PC-9 (cell line): Measurements from ENCODE around the gene GLIPR2. TPM values are rescaled to one million over a fixed set of nuclear protein-coding genes. Genes with fewer than 3 reads are reported as not detected.

Source experiments
- BruUV-seq: library from RNA; stranded (reverse); fragments of 400-500 nt; replicated peaks from 2 replicates; lab custom pipeline; 2021; lab: Mats Ljungman, UMichigan
- CTCF ChIA-PET: fragments of 300-600 bp; sonication (Branson Sonifier 250); formaldehyde crosslinking; loops from one replicate; lab custom pipeline; 2022; ENCODE audit warnings: antibody characterized with exemption; lab: Charles Lee
- POLR2A ChIA-PET: fragments of 300-600 bp; sonication (Branson Sonifier 250); formaldehyde crosslinking; loops from one replicate; lab custom pipeline; 2022; ENCODE audit warnings: antibody characterized with exemption; ENCODE audit not compliant: unreplicated experiment; lab: Charles Lee
- DNase-seq, 2 experiments: peaks; one replicate each; pipeline versions ENCODE4 v3.0.0 to v3.0.0-alpha.2; 2015 to 2022; ENCODE audit warnings: mixed read lengths in 1 of 2
- H2AFZ ChIP-seq: fragments of 200-600 bp; sonication (generic); 2 replicates; pipeline ENCODE4 v1.8.1; 2017; ENCODE audit warnings: antibody characterized with exemption
- H3F3A ChIP-seq: fragments of 200-600 bp; sonication (generic); 2 replicates; pipeline ENCODE4 v1.8.1; 2017; ENCODE audit warnings: antibody characterized with exemption, mild to moderate bottlenecking, low read depth; ENCODE audit not compliant: insufficient read depth
- H3K27ac ChIP-seq: fragments of 200-600 bp; sonication (generic); 2 replicates; pipeline ENCODE4 v1.6.1; 2016; ENCODE audit warnings: mixed run types
- H3K27me3 ChIP-seq: fragments of 200-600 bp; sonication (generic); 2 replicates; pipeline ENCODE4 v1.6.1; 2016; ENCODE audit warnings: low read depth, mixed run types; ENCODE audit not compliant: insufficient read depth
- H3K36me3 ChIP-seq: fragments of 200-600 bp; sonication (generic); 2 replicates; pipeline ENCODE4 v1.6.1; 2016; ENCODE audit warnings: low read depth, mixed run types
- H3K4me1 ChIP-seq: fragments of 200-600 bp; sonication (generic); replicated peaks from 2 replicates; pipeline ENCODE4 v1.6.1; 2016; ENCODE audit warnings: mixed run types; ENCODE audit not compliant: insufficient read depth
- H3K4me2 ChIP-seq: fragments of 200-600 bp; sonication (generic); 2 replicates; pipeline ENCODE4 v1.6.1; 2017; ENCODE audit warnings: mixed run types
- H3K4me3 ChIP-seq: fragments of 200-600 bp; sonication (generic); 2 replicates; pipeline ENCODE4 v1.6.1; 2016; ENCODE audit warnings: mixed run types
- H3K79me2 ChIP-seq: fragments of 200-600 bp; sonication (generic); 2 replicates; pipeline ENCODE4 v1.6.1; 2017; ENCODE audit warnings: low read depth, mixed run types
- H3K9me2 ChIP-seq: fragments of 200-600 bp; sonication (generic); 2 replicates; pipeline ENCODE4 v1.8.1; 2017; ENCODE audit warnings: mild to moderate bottlenecking; ENCODE audit not compliant: insufficient read depth
- H3K9me3 ChIP-seq: fragments of 200-600 bp; sonication (generic); 2 replicates; pipeline ENCODE4 v1.8.1; 2016; ENCODE audit warnings: low read depth; ENCODE audit not compliant: insufficient read depth
- H4K20me1 ChIP-seq: fragments of 200-600 bp; sonication (generic); 2 replicates; pipeline ENCODE4 v1.8.1; 2017; ENCODE audit not compliant: insufficient read depth
- CTCF ChIP-seq: fragments of 200-600 bp; sonication (generic); conservative IDR thresholded peaks from 2 replicates; pipeline ENCODE4 v1.6.1; 2017; ENCODE audit warnings: mixed run types, antibody characterized with exemption, mild to moderate bottlenecking, moderate library complexity
- EZH2 ChIP-seq: fragments of 200-600 bp; sonication (generic); IDR thresholded peaks from 2 replicates; pipeline ENCODE4 v1.8.0; 2017; ENCODE audit warnings: antibody characterized with exemption, low read depth
- intact Hi-C: fragments of 100-400 bp; cut with micrococcal nuclease; formaldehyde crosslinking; loops from one replicate; pipeline ENCODE4 v1.10.0; 2022; ENCODE audit not compliant: unreplicated experiment
- total RNA-seq: library from RNA; stranded (reverse); gene quantifications from 2 replicates; pipeline ENCODE4 v1.2.3, GENCODE V29; 2021

GLIPR2 gene
- total RNA-seq, 1 experiment from 2014 or later, result 3.9 TPM

DNA sequence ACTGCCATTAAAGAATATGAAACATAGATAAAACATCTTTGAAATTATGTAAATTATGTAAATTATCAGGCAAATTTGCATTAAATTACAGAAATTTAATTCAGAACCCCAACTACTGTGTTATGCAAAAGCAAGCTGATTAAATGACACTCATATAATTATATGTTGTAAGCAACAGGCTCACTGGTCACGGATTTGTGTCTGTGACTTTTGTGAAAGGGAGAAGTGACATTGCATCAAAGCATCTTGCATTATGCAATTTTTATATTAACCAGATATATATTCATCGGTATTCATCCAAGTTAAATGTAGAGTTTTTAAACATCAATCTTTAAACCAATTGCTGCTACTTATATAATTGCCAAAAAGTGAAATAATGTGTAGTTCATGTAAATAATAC is 13.0 kb upstream of the GLIPR2 start:
- Histone ChIP-seq H3K27me3 (no peaks in the 10 kb centered on the region), H3K4me3 (no peak overlapping the region), H3K36me3 (no peaks in the 10 kb centered on the region), H3K9me3 (no peaks in the 10 kb centered on the region), H2AFZ (no peak overlapping the region), H4K20me1 (no peaks in the 10 kb centered on the region), H3K9me2 (no peaks in the 10 kb centered on the region), H3K79me2 (no peaks in the 10 kb centered on the region), H3F3A (no peaks in the 10 kb centered on the region), H3K4me2 (no peak overlapping the region), H3K4me1 (no peaks in the 10 kb centered on the region), H3K27ac (no peak overlapping the region)
- BruUV-seq, result no TSS peak
- intact Hi-C loops, result no loop called here
- POLR2A ChIA-PET, result no interaction called here
- no peak for TF ChIP-seq CTCF
- no peak for TF ChIP-seq EZH2
- DNase-seq, result no peak
- CTCF ChIA-PET, result no interaction called here

DNA sequence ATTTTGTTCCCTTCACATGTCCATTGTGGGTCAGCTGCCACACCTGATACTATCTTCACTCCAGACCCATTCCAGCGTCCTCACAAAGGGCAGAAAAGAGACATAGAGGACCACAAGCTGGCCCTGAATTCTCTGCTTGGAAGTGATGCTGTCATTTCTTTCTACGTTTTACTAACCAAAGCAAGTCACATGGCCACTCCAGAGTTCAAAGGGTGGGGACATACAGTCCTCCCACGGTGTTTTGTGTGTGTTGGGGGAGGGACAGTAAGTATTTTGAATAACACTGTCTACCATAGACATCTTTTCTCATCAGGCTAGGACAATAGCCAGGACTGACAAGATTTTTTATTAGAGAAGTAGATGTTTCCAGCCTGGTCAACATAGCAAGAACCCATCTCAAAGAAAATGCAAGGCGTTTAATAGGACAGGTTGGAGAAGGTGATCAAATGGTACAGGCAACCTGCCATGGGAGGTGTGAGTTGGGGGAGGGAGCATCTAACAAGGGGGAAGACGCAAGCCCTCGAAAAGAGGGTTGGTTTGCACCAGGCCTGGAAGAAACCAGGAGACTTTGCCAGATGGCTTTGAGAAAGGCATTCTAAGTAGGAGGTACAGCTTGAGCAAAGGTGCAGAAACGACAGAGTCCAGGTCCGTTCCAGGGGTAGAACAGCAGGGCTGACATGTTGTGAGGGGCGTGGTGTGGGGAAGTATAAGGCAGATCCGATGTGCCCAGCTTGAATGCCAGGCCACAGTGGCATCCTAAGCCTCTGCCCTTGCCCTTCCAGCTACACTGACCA is 11.3 kb upstream of the GLIPR2 start:
- no peak for DNase-seq
- Histone ChIP-seq H2AFZ (no peak overlapping the region), H3K27me3 (no peaks in the 10 kb centered on the region), H3K4me1 (no peaks in the 10 kb centered on the region), H3K27ac (no peak overlapping the region), H4K20me1 (no peaks in the 10 kb centered on the region), H3K36me3 (no peaks in the 10 kb centered on the region), H3K9me2 (no peaks in the 10 kb centered on the region), H3K79me2 (no peaks in the 10 kb centered on the region), H3F3A (no peaks in the 10 kb centered on the region), H3K4me2 (no peak overlapping the region), H3K9me3 (no peaks in the 10 kb centered on the region), H3K4me3 (no peak overlapping the region)
- ChIA-PET CTCF (no interaction called here), POLR2A (no interaction called here)
- TF ChIP-seq EZH2 (no peak), CTCF (no peak)
- no TSS peak for BruUV-seq
- intact Hi-C loops, result no loop called here

GRCh38 chr9:36126016-36126730 is 10.4 kb upstream of the GLIPR2 start:
- no TSS peak for BruUV-seq
- ChIA-PET CTCF (no interaction called here), POLR2A (no interaction called here)
- H3K4me3 ChIP-seq, result no peak overlapping the region
- H2AFZ ChIP-seq, result no peak overlapping the region
- H3F3A ChIP-seq, result no peaks in the 10 kb centered on the region
- no peaks in the 10 kb centered on the region for H3K27me3 ChIP-seq
- DNase-seq, result no peak
- no peaks in the 10 kb centered on the region for H3K4me1 ChIP-seq
- H3K27ac ChIP-seq, result no peak overlapping the region
- intact Hi-C loops, result no loop called here
- TF ChIP-seq CTCF, result no peak
- TF ChIP-seq EZH2, result no peak
- no peaks in the 10 kb centered on the region for H3K79me2 ChIP-seq
- no peaks in the 10 kb centered on the region for H3K36me3 ChIP-seq
- no peaks in the 10 kb centered on the region for H3K9me3 ChIP-seq
- no peaks in the 10 kb centered on the region for H3K9me2 ChIP-seq
- no peak overlapping the region for H3K4me2 ChIP-seq
- H4K20me1 ChIP-seq, result no peaks in the 10 kb centered on the region
